ENCODE measurements around the gene TMEM50A.

GRCh38 chr1:25356848-25357247 lies 18.7 kb downstream of the TMEM50A start:
- TF ChIP-seq CTCF (conservative IDR thresholded peaks at IDR 0.05; ENCODE audit: low read depth, low read length) (no peak), EZH2 (IDR thresholded peaks at IDR 0.05; ENCODE audit: low read length, unreplicated experiment) (no peak), EZH2phosphoT487 (IDR thresholded peaks at IDR 0.05; ENCODE audit: borderline replicate concordance, low read length) (no peak)

All from PC-3 (cell line).